Lung (tissue), 12 donors: ENCODE results near the gene ITPA. TPM values are rescaled to one million over a fixed set of nuclear protein-coding genes. Genes with fewer than 3 reads are reported as not detected.

Experiments used
- ATAC-seq: fragments of 200-7000 bp; cut with Tn5 transposase; one replicate; pipeline ENCODE4 v1.9.1; 2020; ENCODE audit warnings: moderate number of reproducible peaks; ENCODE audit not compliant: insufficient read depth, low FRiP score
- DNase-seq, 3 donors: peaks; one replicate each; pipeline ENCODE4 v3.0.0-alpha.2; 2013 to 2017
- H3K27ac ChIP-seq, 2 donors: one replicate each; pipeline ENCODE4 v1.5.1; 2013; ENCODE audit warnings: mild to moderate bottlenecking in 2 of 2, moderate library complexity in 2 of 2, control low read depth in 1 of 2, inconsistent platforms in 1 of 2, low read depth in 1 of 2, low read length in 1 of 2
- H3K27me3 ChIP-seq, 3 donors: one replicate each; pipeline ENCODE4 v1.5.1; 2013; ENCODE audit warnings: low read length in 2 of 3; ENCODE audit not compliant: control insufficient read depth in 3 of 3, insufficient read depth in 3 of 3
- H3K36me3 ChIP-seq, 4 donors: one replicate each; pipeline ENCODE4 v1.5.1; 2013; ENCODE audit warnings: low read length in 4 of 4, mild to moderate bottlenecking in 1 of 4, moderate library complexity in 1 of 4; ENCODE audit not compliant: control insufficient read depth in 4 of 4, insufficient read depth in 4 of 4
- H3K4me1 ChIP-seq, 5 donors: one replicate each; pipeline ENCODE4 v1.5.1; 2013; ENCODE audit warnings: low read length in 5 of 5, mild to moderate bottlenecking in 2 of 5, moderate library complexity in 1 of 5; ENCODE audit not compliant: control insufficient read depth in 5 of 5, insufficient read depth in 5 of 5
- H3K4me3 ChIP-seq: one replicate; pipeline ENCODE4 v1.5.1; 2013; ENCODE audit warnings: mild to moderate bottlenecking, control low read depth, moderate library complexity
- H3K9ac ChIP-seq, 2 donors: one replicate each; pipeline ENCODE4 v1.5.1; 2013; ENCODE audit warnings: low read length in 2 of 2, control low read depth in 1 of 2; ENCODE audit not compliant: insufficient read depth in 1 of 2
- H3K9me3 ChIP-seq, 4 donors: one replicate each; pipeline ENCODE4 v1.5.1; 2013; ENCODE audit warnings: low read length in 3 of 4, mild to moderate bottlenecking in 1 of 4, moderate library complexity in 1 of 4; ENCODE audit not compliant: control insufficient read depth in 4 of 4, insufficient read depth in 3 of 4
- CTCF ChIP-seq: IDR thresholded peaks from 2 replicates; pipeline ENCODE4 v1.5.1; 2012; ENCODE audit warnings: mild to moderate bottlenecking; ENCODE audit errors: control extremely low read depth, extremely low read depth
- WGBS, 2 donors: extraction: QIAGEN DNeasy Blood & Tissue Kit; methylation state at CpG; one replicate each; pipeline ENCODE4 v1.1.7; 2013; 5-methylcytosine and 5-hydroxymethylcytosine counted together
- polyA plus RNA-seq, 2 donors: library from polyadenylated mRNA; stranded (reverse); fragments of 200-250 nt; gene quantifications; one replicate each; pipeline ENCODE4 v1.2.1, GENCODE V29; 2013
- total RNA-seq, 2 donors: library from RNA; depleted of rRNA in 1 of 2; stranded (reverse); fragments of >200 nt in 1 of 2; gene quantifications; one replicate each; pipeline ENCODE4 v1.2.1, GENCODE V29; 2014 to 2021
- donor health status: control.
- donor health status: control.
- donor health status: Bipolar disorder and iron deficiency.
- donor health status: healthy.
- donor health status: DM: yes; HTN: yes; CAD: no.

ITPA gene
- total and polyA plus RNA-seq, 4 donors, result 32.7 to 95.8 (median 66.1) TPM

GRCh38 chr20:3162080-3162611, 47.2 kb upstream of the ITPA start:
- no peaks in the 10 kb centered on the region for H3K27me3 ChIP-seq
- H3K27ac ChIP-seq, result no peak overlapping the region
- ATAC-seq, result no peak
- no peak for DNase-seq
- no peak overlapping the region for H3K4me3 ChIP-seq
- H3K9me3 ChIP-seq, result peaks cover 0 to 2% (median 0%) of the 10 kb centered on the region in 4 donors
- peaks cover 0 to 6% (median 1%) of the 10 kb centered on the region in 4 donors for H3K36me3 ChIP-seq
- 57 to 74% methylated on average over 11 of the region's 11 CpGs for WGBS, 2 donors
- TF ChIP-seq CTCF, result no peak
- H3K9ac ChIP-seq, result no peak overlapping the region
- peaks cover 10 to 27% (median 14%) of the 10 kb centered on the region in 5 donors for H3K4me1 ChIP-seq

GRCh38 chr20:3163099-3164042, 45.9 kb upstream of the ITPA start:
- no peak for DNase-seq
- Histone ChIP-seq H3K27ac (no peak overlapping the region), H3K36me3 (peaks cover 0 to 6% (median under 1%) of the 10 kb centered on the region in 4 donors), H3K4me1 (peaks cover 5 to 16% (median 6%) of the 10 kb centered on the region in 5 donors), H3K4me3 (no peak overlapping the region), H3K9me3 (peaks cover 0 to 2% (median 0%) of the 10 kb centered on the region in 4 donors), H3K9ac (no peak overlapping the region), H3K27me3 (no peaks in the 10 kb centered on the region)
- 90 to 96% methylated on average over 14 of the region's 14 CpGs for WGBS, 2 donors
- no peak for TF ChIP-seq CTCF
- no peak for ATAC-seq

DNA sequence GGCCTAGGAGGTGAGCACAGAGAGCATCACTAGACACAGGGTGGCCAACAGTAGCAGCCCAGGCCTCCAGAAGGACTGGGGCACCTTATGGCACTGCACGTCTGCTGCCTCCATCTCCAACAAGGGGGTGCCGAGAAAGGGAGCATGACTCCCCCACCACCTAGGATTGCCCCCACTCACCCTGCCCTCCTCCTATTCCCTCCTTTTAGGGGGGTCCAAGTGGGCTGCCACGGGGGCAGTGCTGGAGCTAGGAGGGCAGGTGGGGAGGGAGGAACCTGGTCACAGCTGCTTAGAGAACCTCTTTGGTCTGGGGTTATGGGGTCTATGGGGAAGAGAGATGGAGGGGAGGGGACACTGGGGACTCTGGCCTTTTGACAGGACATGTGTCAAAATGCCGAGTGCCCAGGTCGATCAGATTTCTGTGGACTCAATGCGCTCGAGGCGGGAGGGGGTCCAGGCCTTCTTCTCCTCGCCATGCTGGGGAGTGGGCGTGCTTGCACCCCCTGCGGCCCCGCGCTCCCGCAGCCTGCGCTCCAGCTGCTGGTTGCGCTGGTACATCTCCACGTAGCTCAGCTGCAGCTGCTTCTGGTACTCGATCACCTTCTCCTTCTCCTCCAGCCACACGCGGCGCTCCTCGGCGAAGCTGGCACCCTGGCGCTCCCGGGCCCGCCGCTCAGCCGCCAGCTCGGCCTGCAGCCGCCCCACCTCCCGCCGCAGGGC, 45.1 kb upstream of the ITPA start:
- peaks cover 0 to 10% (median 4%) of the 10 kb centered on the region in 5 donors for H3K4me1 ChIP-seq
- no peak overlapping the region for H3K9ac ChIP-seq
- ATAC-seq (no peak), DNase-seq (no peak)
- WGBS, 2 donors, result 87 to 98% methylated on average over 31 to 32 of the region's 32 CpGs
- H3K36me3 ChIP-seq, result peaks cover 0 to 5% (median under 1%) of the 10 kb centered on the region in 4 donors
- H3K27me3 ChIP-seq, result no peaks in the 10 kb centered on the region
- H3K4me3 ChIP-seq, result no peak overlapping the region
- no peak overlapping the region for H3K27ac ChIP-seq
- TF ChIP-seq CTCF, result no peak
- peaks cover 0 to 2% (median 0%) of the 10 kb centered on the region in 4 donors for H3K9me3 ChIP-seq
